H1 (cell line): Measurements from ENCODE around the gene ADAM12. TPM values are rescaled to one million over a fixed set of nuclear protein-coding genes. Genes with fewer than 3 reads are reported as not detected.

Source experiments
- CHD1 ChIP-seq: IDR thresholded peaks from 2 replicates; pipeline ENCODE4 v1.6.1; 2012; ENCODE audit warnings: low read depth, low read length, improper control_type of control experiment
- CREB1 ChIP-seq: IDR thresholded peaks from 2 replicates; pipeline ENCODE4 v1.6.1; 2012; ENCODE audit warnings: inconsistent platforms
- EZH2 ChIP-seq: fragments of 200-600 bp; sonication (generic); IDR thresholded peaks from 2 replicates; pipeline ENCODE4 v1.7.1; 2012; ENCODE audit warnings: low read depth, mild to moderate bottlenecking, moderate library complexity, low read length, inconsistent platforms; ENCODE audit not compliant: severe bottlenecking
- KDM1A ChIP-seq: fragments of 200-600, 300-600 bp; sonication (generic); IDR thresholded peaks from 2 replicates; pipeline ENCODE4 v1.7.1; 2016; ENCODE audit warnings: mild to moderate bottlenecking, low read length, borderline replicate concordance
- NRF1 ChIP-seq: IDR thresholded peaks from 2 replicates; pipeline ENCODE4 v1.6.1; 2011; ENCODE audit warnings: mild to moderate bottlenecking, low read depth, low read length, improper control_type of control experiment
- RNF2 ChIP-seq: fragments of 200-900, 300-1000 bp; sonication (generic); IDR thresholded peaks from 2 replicates; pipeline ENCODE4 v1.7.1; 2016; ENCODE audit warnings: borderline replicate concordance, low read depth, mild to moderate bottlenecking, antibody characterized with exemption, low read length; ENCODE audit not compliant: poor library complexity, severe bottlenecking; ENCODE audit errors: missing control alignments
- YY1 ChIP-seq: IDR thresholded peaks from 2 replicates; pipeline ENCODE4 v1.6.1; 2011; ENCODE audit warnings: low read depth, mild to moderate bottlenecking, low read length
- polyA plus RNA-seq, 7 experiments: library from polyadenylated mRNA; depleted of rRNA in 3 of 7; stranded (reverse) in 5 of 7; unstranded in 2 of 7; fragments of >200 nt in 5 of 7; fragments of 200-250 nt in 2 of 7; gene quantifications; 1 replicate in 5 of 7; 2 replicates in 1 of 7; 4 replicates in 1 of 7; pipeline versions ENCODE4 v1.2.1 to v1.2.3, GENCODE V29; 2011 to 2013; ENCODE audit warnings: missing spikeins in 2 of 7, mixed read lengths in 2 of 7
- total RNA-seq: library from RNA; stranded (reverse); fragmentation: NEBNext Ultra II Directional; extraction: Animal tissue kit (Norgen Biotek cat#: 25700); gene quantifications from 2 replicates; pipeline ENCODE4 v1.2.1, GENCODE V29; 2021
- TF ChIP-seq, protein P1 (sequence below): fragments of 300-600 bp; sonication (generic); IDR thresholded peaks from 2 replicates; pipeline ENCODE4 v1.7.1; 2012; ENCODE audit warnings: low read length, moderate library complexity, mild to moderate bottlenecking, inconsistent platforms; ENCODE audit not compliant: insufficient replicate concordance
- TF ChIP-seq, protein P2 (sequence below): IDR thresholded peaks from 2 replicates; pipeline ENCODE4 v1.6.1; 2012; ENCODE audit warnings: inconsistent platforms

Gene ADAM12
- total and polyA plus RNA-seq, 2 of the 8 experiments (the other 6 are each of a cell fraction or from before 2014, with no cell fraction given): 0.07 to 0.17 TPM

DNA sequence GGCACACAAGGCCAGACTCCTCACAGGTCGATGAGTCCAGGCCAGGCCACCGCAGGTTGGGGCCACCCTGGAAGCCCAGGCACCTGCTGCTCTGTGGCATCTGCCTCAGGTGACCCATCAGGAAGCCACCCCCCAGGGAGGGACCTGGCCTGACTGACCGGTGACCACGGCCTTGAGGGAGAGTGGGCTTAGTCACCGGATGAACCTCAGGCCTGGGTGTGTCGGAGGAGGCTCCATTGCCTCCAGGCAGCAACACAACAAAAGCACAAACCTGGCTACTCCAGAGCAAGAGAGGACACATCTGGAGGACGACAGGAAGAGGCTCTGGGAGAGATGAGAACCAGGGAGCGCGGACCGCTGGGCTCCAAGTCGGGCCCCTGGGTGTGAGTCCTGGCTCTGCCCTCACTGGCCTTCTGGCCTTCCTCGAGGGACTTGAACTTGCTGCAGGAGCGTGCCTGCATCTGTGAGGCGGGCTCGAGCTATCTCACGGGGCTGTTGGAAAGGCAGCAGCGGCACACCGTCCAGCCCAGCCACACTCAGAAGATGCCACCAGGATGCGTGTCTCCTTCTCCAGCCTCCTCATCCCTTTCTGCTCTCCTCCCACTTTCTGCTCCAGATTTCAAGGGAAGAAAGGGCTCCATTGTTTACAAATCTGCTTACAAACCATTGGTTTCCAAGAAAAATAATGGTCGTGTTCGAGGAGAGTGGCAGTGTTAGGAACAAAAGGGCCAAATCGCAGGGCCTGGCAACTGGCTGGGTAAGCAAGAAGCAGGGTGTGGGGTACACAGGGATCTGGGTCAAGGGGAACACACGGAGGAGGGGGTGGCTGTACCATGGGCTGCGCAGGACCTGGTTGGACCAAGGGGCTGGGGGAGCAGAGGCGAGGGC lies 152.9 kb downstream of the ADAM12 start (continued):
- TF ChIP-seq, protein P1, sequence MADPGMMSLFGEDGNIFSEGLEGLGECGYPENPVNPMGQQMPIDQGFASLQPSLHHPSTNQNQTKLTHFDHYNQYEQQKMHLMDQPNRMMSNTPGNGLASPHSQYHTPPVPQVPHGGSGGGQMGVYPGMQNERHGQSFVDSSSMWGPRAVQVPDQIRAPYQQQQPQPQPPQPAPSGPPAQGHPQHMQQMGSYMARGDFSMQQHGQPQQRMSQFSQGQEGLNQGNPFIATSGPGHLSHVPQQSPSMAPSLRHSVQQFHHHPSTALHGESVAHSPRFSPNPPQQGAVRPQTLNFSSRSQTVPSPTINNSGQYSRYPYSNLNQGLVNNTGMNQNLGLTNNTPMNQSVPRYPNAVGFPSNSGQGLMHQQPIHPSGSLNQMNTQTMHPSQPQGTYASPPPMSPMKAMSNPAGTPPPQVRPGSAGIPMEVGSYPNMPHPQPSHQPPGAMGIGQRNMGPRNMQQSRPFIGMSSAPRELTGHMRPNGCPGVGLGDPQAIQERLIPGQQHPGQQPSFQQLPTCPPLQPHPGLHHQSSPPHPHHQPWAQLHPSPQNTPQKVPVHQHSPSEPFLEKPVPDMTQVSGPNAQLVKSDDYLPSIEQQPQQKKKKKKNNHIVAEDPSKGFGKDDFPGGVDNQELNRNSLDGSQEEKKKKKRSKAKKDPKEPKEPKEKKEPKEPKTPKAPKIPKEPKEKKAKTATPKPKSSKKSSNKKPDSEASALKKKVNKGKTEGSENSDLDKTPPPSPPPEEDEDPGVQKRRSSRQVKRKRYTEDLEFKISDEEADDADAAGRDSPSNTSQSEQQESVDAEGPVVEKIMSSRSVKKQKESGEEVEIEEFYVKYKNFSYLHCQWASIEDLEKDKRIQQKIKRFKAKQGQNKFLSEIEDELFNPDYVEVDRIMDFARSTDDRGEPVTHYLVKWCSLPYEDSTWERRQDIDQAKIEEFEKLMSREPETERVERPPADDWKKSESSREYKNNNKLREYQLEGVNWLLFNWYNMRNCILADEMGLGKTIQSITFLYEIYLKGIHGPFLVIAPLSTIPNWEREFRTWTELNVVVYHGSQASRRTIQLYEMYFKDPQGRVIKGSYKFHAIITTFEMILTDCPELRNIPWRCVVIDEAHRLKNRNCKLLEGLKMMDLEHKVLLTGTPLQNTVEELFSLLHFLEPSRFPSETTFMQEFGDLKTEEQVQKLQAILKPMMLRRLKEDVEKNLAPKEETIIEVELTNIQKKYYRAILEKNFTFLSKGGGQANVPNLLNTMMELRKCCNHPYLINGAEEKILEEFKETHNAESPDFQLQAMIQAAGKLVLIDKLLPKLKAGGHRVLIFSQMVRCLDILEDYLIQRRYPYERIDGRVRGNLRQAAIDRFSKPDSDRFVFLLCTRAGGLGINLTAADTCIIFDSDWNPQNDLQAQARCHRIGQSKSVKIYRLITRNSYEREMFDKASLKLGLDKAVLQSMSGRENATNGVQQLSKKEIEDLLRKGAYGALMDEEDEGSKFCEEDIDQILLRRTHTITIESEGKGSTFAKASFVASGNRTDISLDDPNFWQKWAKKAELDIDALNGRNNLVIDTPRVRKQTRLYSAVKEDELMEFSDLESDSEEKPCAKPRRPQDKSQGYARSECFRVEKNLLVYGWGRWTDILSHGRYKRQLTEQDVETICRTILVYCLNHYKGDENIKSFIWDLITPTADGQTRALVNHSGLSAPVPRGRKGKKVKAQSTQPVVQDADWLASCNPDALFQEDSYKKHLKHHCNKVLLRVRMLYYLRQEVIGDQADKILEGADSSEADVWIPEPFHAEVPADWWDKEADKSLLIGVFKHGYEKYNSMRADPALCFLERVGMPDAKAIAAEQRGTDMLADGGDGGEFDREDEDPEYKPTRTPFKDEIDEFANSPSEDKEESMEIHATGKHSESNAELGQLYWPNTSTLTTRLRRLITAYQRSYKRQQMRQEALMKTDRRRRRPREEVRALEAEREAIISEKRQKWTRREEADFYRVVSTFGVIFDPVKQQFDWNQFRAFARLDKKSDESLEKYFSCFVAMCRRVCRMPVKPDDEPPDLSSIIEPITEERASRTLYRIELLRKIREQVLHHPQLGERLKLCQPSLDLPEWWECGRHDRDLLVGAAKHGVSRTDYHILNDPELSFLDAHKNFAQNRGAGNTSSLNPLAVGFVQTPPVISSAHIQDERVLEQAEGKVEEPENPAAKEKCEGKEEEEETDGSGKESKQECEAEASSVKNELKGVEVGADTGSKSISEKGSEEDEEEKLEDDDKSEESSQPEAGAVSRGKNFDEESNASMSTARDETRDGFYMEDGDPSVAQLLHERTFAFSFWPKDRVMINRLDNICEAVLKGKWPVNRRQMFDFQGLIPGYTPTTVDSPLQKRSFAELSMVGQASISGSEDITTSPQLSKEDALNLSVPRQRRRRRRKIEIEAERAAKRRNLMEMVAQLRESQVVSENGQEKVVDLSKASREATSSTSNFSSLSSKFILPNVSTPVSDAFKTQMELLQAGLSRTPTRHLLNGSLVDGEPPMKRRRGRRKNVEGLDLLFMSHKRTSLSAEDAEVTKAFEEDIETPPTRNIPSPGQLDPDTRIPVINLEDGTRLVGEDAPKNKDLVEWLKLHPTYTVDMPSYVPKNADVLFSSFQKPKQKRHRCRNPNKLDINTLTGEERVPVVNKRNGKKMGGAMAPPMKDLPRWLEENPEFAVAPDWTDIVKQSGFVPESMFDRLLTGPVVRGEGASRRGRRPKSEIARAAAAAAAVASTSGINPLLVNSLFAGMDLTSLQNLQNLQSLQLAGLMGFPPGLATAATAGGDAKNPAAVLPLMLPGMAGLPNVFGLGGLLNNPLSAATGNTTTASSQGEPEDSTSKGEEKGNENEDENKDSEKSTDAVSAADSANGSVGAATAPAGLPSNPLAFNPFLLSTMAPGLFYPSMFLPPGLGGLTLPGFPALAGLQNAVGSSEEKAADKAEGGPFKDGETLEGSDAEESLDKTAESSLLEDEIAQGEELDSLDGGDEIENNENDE: no peak
- TF ChIP-seq CHD1 (no peak), KDM1A (no peak), NRF1 (no peak), CREB1 (no peak), YY1 (no peak), RNF2 (no peak), EZH2 (no peak)
- TF ChIP-seq, protein P2, sequence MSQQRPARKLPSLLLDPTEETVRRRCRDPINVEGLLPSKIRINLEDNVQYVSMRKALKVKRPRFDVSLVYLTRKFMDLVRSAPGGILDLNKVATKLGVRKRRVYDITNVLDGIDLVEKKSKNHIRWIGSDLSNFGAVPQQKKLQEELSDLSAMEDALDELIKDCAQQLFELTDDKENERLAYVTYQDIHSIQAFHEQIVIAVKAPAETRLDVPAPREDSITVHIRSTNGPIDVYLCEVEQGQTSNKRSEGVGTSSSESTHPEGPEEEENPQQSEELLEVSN: no peak
